GM13976 (cell line): ENCODE results near the gene RDH13.
"Not testable (repeated sequence)": the region's sequence is repeated elsewhere in the genome, so short reads cannot be mapped to it uniquely, and the experiment has no call there.

Source experiments
- DNase-seq: peaks from one replicate; pipeline ENCODE4 v3.0.0; 2012; ENCODE audit warnings: low spot score
- CTCF ChIP-seq: IDR thresholded peaks from 2 replicates; pipeline ENCODE4 v1.5.1; 2012; ENCODE audit warnings: borderline replicate concordance, mild to moderate bottlenecking; ENCODE audit not compliant: insufficient read depth; ENCODE audit errors: extremely low read depth, missing control alignments, control extremely low read depth
- in situ Hi-C: fragments of 300-500 bp; cut with MboI; formaldehyde crosslinking; loops from one replicate; pipeline ENCODE4 v1.12.0; 2022; ENCODE audit warnings: low sequenced_read_pairs, mixed read lengths, inconsistent platforms; ENCODE audit not compliant: unreplicated experiment

The RDH13 gene

GRCh38 chr19:55067869-55068268, 4.9 kb upstream of the RDH13 start:
- in situ Hi-C loops = no loop called here
- TF ChIP-seq CTCF = no peak
- no peak for DNase-seq

DNA sequence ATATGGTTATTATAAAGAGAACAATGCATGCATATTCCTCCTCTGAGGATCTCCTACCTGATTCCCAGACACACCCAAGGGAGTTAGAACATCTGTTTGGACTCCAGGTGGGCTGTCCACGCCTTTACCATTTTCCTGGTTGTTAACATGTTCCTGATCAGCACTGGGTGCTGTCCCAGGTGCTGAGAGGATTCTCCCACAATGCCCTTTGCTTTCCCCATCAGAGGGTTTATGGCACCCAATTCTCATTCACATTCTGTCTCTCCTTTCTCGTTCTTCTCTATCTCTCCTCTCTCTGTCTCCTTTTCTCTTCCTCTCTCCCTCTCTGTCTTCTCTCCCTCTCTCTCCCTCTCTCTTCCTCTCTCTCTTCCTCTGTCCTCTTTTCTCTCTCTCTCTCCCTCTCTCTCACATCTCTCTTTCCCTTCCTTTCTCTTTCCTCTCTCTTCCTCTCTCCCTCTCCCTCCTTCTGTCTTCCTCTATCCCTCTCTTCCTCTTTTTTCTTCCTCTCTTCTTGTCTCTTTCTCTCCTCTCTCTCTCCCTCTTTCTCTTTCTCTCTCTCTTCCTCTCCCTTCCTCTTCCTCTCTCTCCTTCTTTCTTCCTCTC, 3.3 kb upstream of the RDH13 start:
- no peak for TF ChIP-seq CTCF
- no peak for DNase-seq
- in situ Hi-C loops = no loop called here

DNA sequence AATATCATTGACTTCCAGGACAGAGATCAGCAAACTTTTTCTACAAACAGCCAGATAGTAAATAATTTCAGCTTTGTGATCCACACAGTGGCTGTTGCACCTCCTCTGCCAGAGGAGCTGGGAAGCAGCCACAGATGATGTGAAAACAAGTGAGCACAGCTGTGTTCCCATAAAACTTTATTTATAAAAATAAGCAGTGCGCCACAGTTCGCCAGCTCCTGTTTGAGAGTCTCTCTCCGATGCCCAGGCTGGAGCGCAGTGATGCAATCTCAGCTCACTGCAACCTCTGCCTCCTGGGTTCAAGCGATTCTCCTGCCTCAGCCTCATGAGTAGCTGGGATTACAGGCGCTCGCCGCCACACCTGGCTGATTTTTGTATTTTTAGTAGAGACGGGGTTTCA, 2.6 kb upstream of the RDH13 start:
- in situ Hi-C loops, DNase-seq: not testable (repeated sequence)

DNA sequence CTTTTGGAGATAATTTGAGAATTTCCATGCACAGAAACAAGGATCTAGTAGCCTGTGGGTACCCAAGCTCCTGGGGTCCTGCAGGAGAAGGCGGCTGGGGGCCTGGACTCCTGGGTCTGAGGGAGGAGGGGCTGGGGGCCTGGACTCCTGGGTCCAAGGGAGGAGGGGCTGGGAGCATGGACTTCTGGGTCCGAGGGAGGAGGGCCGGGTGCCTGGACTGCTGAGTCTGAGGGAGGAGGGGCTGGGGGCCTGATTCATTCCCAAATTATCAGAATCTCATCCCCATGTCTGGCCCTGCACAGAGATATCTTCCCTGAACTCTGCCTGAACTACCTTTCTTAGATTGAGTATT, 520 bp upstream of the RDH13 start:
- no peak for TF ChIP-seq CTCF
- in situ Hi-C loops = no loop called here
- DNase-seq = no peak

DNA sequence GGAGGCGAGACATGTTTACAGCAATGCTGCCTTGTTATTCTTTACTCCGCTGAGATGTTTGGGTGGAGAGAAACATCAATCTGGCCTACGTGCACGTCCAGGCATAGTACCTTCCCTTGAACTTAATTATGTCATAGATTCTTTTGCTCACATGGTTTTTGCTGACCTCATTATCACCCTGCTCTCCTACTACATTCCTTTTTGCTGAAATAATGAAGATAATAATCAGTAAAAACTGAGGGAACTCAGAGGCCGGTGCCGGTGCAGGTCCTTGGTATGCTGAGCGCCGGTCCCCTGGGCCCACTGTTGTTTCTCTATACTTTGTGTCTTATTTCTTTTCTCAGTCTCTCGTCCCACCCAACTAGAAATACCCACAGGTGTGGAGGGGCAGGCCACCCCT, 2.7 kb downstream of the RDH13 start:
- in situ Hi-C loops, DNase-seq: not testable (repeated sequence)

DNA sequence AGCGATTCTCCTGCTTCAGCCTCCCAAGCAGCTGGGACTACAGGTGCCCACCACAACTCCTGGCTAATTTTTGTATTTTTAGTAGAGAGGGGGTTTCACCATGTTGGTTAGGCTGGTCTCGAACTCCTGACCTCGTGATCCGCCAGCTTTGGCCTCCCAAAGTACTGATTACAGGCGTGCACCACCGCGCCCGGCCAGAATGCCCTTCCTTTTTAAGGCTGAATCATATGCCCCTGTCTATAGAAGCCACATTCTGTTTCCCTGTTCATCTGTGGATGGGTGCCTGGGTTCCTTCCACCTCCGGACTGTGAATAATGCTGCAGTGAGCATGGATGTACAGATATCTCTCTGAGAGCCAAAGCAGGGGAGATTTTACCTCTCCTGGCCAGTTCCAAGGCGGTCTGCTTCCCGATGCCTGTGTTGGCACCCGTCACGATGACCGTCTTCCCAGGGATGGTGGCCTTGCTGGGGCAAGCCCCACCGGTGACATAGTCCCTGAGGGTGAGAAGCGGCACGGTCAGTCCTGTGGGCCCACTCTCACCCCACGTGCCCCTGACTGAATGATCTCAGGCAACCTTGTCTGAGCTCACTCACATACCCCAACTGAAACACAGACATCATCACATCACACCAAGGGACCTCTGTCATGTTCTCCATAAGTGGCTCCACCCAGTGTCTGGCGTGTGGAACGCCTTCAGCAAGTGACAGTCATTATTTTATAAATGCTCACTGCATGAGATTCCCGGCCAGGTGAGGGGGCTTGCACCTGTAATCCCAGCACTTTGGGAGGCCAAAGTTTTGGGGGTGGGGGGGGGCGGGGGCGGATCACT, 4.0 kb downstream of the RDH13 start:
- in situ Hi-C loops = no loop called here
- DNase-seq = no peak
- TF ChIP-seq CTCF = no peak

GRCh38 chr19:55056827-55057226, 6.1 kb downstream of the RDH13 start:
- in situ Hi-C loops = no loop called here
- TF ChIP-seq CTCF = no peak
- no peak for DNase-seq
